PC-9 (cell line): Measurements from ENCODE around the gene CHD1L. TPM values are rescaled to one million over a fixed set of nuclear protein-coding genes. Genes with fewer than 3 reads are reported as not detected.
A peak's percentile ranks its signal among the peaks of the same experiment; 100 is the strongest.

Experiments
- BruUV-seq: library from RNA; stranded (reverse); fragments of 400-500 nt; replicated peaks from 2 replicates; lab custom pipeline; 2021; lab: Mats Ljungman, UMichigan
- CTCF ChIA-PET: fragments of 300-600 bp; sonication (Branson Sonifier 250); formaldehyde crosslinking; loops from one replicate; lab custom pipeline; 2022; ENCODE audit warnings: antibody characterized with exemption; lab: Charles Lee
- POLR2A ChIA-PET: fragments of 300-600 bp; sonication (Branson Sonifier 250); formaldehyde crosslinking; loops from one replicate; lab custom pipeline; 2022; ENCODE audit warnings: antibody characterized with exemption; ENCODE audit not compliant: unreplicated experiment; lab: Charles Lee
- DNase-seq, 2 experiments: peaks; one replicate each; pipeline versions ENCODE4 v3.0.0 to v3.0.0-alpha.2; 2015 to 2022; ENCODE audit warnings: mixed read lengths in 1 of 2
- H2AFZ ChIP-seq: fragments of 200-600 bp; sonication (generic); 2 replicates; pipeline ENCODE4 v1.8.1; 2017; ENCODE audit warnings: antibody characterized with exemption
- H3F3A ChIP-seq: fragments of 200-600 bp; sonication (generic); 2 replicates; pipeline ENCODE4 v1.8.1; 2017; ENCODE audit warnings: antibody characterized with exemption, mild to moderate bottlenecking, low read depth; ENCODE audit not compliant: insufficient read depth
- H3K27ac ChIP-seq: fragments of 200-600 bp; sonication (generic); 2 replicates; pipeline ENCODE4 v1.6.1; 2016; ENCODE audit warnings: mixed run types
- H3K27me3 ChIP-seq: fragments of 200-600 bp; sonication (generic); 2 replicates; pipeline ENCODE4 v1.6.1; 2016; ENCODE audit warnings: low read depth, mixed run types; ENCODE audit not compliant: insufficient read depth
- H3K36me3 ChIP-seq: fragments of 200-600 bp; sonication (generic); 2 replicates; pipeline ENCODE4 v1.6.1; 2016; ENCODE audit warnings: low read depth, mixed run types
- H3K4me1 ChIP-seq: fragments of 200-600 bp; sonication (generic); replicated peaks from 2 replicates; pipeline ENCODE4 v1.6.1; 2016; ENCODE audit warnings: mixed run types; ENCODE audit not compliant: insufficient read depth
- H3K4me2 ChIP-seq: fragments of 200-600 bp; sonication (generic); 2 replicates; pipeline ENCODE4 v1.6.1; 2017; ENCODE audit warnings: mixed run types
- H3K4me3 ChIP-seq: fragments of 200-600 bp; sonication (generic); 2 replicates; pipeline ENCODE4 v1.6.1; 2016; ENCODE audit warnings: mixed run types
- H3K79me2 ChIP-seq: fragments of 200-600 bp; sonication (generic); 2 replicates; pipeline ENCODE4 v1.6.1; 2017; ENCODE audit warnings: low read depth, mixed run types
- H3K9me2 ChIP-seq: fragments of 200-600 bp; sonication (generic); 2 replicates; pipeline ENCODE4 v1.8.1; 2017; ENCODE audit warnings: mild to moderate bottlenecking; ENCODE audit not compliant: insufficient read depth
- H3K9me3 ChIP-seq: fragments of 200-600 bp; sonication (generic); 2 replicates; pipeline ENCODE4 v1.8.1; 2016; ENCODE audit warnings: low read depth; ENCODE audit not compliant: insufficient read depth
- H4K20me1 ChIP-seq: fragments of 200-600 bp; sonication (generic); 2 replicates; pipeline ENCODE4 v1.8.1; 2017; ENCODE audit not compliant: insufficient read depth
- CTCF ChIP-seq: fragments of 200-600 bp; sonication (generic); conservative IDR thresholded peaks from 2 replicates; pipeline ENCODE4 v1.6.1; 2017; ENCODE audit warnings: mixed run types, antibody characterized with exemption, mild to moderate bottlenecking, moderate library complexity
- EZH2 ChIP-seq: fragments of 200-600 bp; sonication (generic); IDR thresholded peaks from 2 replicates; pipeline ENCODE4 v1.8.0; 2017; ENCODE audit warnings: antibody characterized with exemption, low read depth
- intact Hi-C: fragments of 100-400 bp; cut with micrococcal nuclease; formaldehyde crosslinking; loops from one replicate; pipeline ENCODE4 v1.10.0; 2022; ENCODE audit not compliant: unreplicated experiment
- total RNA-seq: library from RNA; stranded (reverse); gene quantifications from 2 replicates; pipeline ENCODE4 v1.2.3, GENCODE V29; 2021

CHD1L gene
- total RNA-seq, 1 experiment from 2014 or later, result 31.8 TPM

GRCh38 chr1:147235822-147236221 is 6.7 kb upstream of the CHD1L start:
- Histone ChIP-seq H3K4me2 (no peak overlapping the region), H3K4me3 (no peak overlapping the region), H3K79me2 (no peaks in the 10 kb centered on the region), H3K4me1 (peaks cover 30% of the 10 kb centered on the region), H2AFZ (no peak overlapping the region), H3K27me3 (no peaks in the 10 kb centered on the region), H3K27ac (no peak overlapping the region), H3K9me3 (no peaks in the 10 kb centered on the region), H3K9me2 (no peaks in the 10 kb centered on the region), H3K36me3 (no peaks in the 10 kb centered on the region), H4K20me1 (no peaks in the 10 kb centered on the region; the same call in 1 of the 2 replicates), H3F3A (peaks cover 25% of the 10 kb centered on the region)
- intact Hi-C loops, result no loop called here
- TF ChIP-seq CTCF (no peak), EZH2 (no peak)
- CTCF ChIA-PET, result no interaction called here
- no peak for DNase-seq
- POLR2A ChIA-PET, result no interaction called here
- no TSS peak for BruUV-seq

- Histone ChIP-seq H4K20me1 (no peaks in the 10 kb centered on the region; the same call in 1 of the 2 replicates), H2AFZ (no peak overlapping the region), H3K4me1 (peaks cover 30% of the 10 kb centered on the region), H3K9me2 (no peaks in the 10 kb centered on the region), H3K4me3 (no peak overlapping the region), H3F3A (peaks cover 25% of the 10 kb centered on the region), H3K4me2 (peak overlapping the region; percentile 71), H3K27ac (no peak overlapping the region), H3K9me3 (no peaks in the 10 kb centered on the region), H3K36me3 (no peaks in the 10 kb centered on the region), H3K27me3 (no peaks in the 10 kb centered on the region), H3K79me2 (no peaks in the 10 kb centered on the region)
- BruUV-seq, result no TSS peak
- TF ChIP-seq EZH2, result no peak
- TF ChIP-seq CTCF, result no peak
- DNase-seq, result no peak
- CTCF ChIA-PET, result no interaction called here
- POLR2A ChIA-PET, result interaction anchor here (0.7 kb wide), 1 partner anchor 63 kb away, joined by 4 read pairs; no protein-coding TSS in a partner anchor
- intact Hi-C loops, result no loop called here
These were observed 6.0 kb upstream of the CHD1L start for GRCh38 chr1:147236448-147236847.

GRCh38 chr1:147236959-147237791 is 5.3 kb upstream of the CHD1L start:
- intact Hi-C loops, result no loop called here
- TF ChIP-seq EZH2, result no peak
- TF ChIP-seq CTCF, result no peak
- H3K27ac ChIP-seq, result peak overlapping the region; percentile 75
- H3K9me2 ChIP-seq, result no peaks in the 10 kb centered on the region
- no peaks in the 10 kb centered on the region for H3K9me3 ChIP-seq
- POLR2A ChIA-PET, result interaction anchor here (0.6 to 0.7 kb wide), 3 partner anchors 22 to 64 kb away, joined by 3 to 4 read pairs (median 4); no protein-coding TSS in a partner anchor
- H4K20me1 ChIP-seq, result no peaks in the 10 kb centered on the region; the same call in 1 of the 2 replicates
- peak; percentile 40 to 88 for DNase-seq
- H3F3A ChIP-seq, result peaks cover 25% of the 10 kb centered on the region
- peaks cover 35% of the 10 kb centered on the region for H3K4me1 ChIP-seq
- H2AFZ ChIP-seq, result no peak overlapping the region
- H3K4me3 ChIP-seq, result peak overlapping the region; percentile 27; the same call in 1 of the 2 replicates
- BruUV-seq, result no TSS peak
- CTCF ChIA-PET, result no interaction called here
- H3K79me2 ChIP-seq, result no peaks in the 10 kb centered on the region
- peak overlapping the region; percentile 71 for H3K4me2 ChIP-seq
- H3K27me3 ChIP-seq, result no peaks in the 10 kb centered on the region
- H3K36me3 ChIP-seq, result no peaks in the 10 kb centered on the region
